HCT116 (cell line): ENCODE measurements around the gene YAE1. TPM values are rescaled to one million over a fixed set of nuclear protein-coding genes. Genes with fewer than 3 reads are reported as not detected.
"Not testable (repeated sequence)": the region's sequence is repeated elsewhere in the genome, so short reads cannot be mapped to it uniquely, and the experiment has no call there.

Experiments used
- ATAC-seq: fragments of 200-7000 bp; cut with Tn5 transposase; 2 replicates; pipeline ENCODE4 v1.9.1; 2020; ENCODE audit warnings: mild to moderate bottlenecking, moderate library complexity
- BruUV-seq: library from RNA; stranded (reverse); fragments of 400-500 nt; replicated peaks from 2 replicates; lab custom pipeline; 2021; lab: Mats Ljungman, UMichigan
- CTCF ChIA-PET: fragments of 300-600 bp; sonication (Branson Sonifier 250); formaldehyde crosslinking; loops from one replicate; lab custom pipeline; 2021; ENCODE audit warnings: antibody characterized with exemption; lab: Charles Lee
- POLR2A ChIA-PET: fragments of 300-600, 350-600 bp; sonication (Branson Sonifier 250); formaldehyde crosslinking; loops from one replicate; lab custom pipeline; 2021; ENCODE audit warnings: antibody characterized with exemption; lab: Charles Lee
- RAD21 ChIA-PET, 2 experiments: fragments of 300-600 bp; sonication (Branson Sonifier 250); formaldehyde crosslinking; loops; one replicate each; lab custom pipeline; 2023; ENCODE audit warnings: low total read pairs in 2 of 2; ENCODE audit not compliant: uncharacterized antibody in 2 of 2, unreplicated experiment in 2 of 2, low non-redundant PET in 1 of 2; lab: Charles Lee
- DNase-seq: peaks from one replicate; pipeline ENCODE4 v3.0.0-alpha.2; 2010; ENCODE audit warnings: low read depth, low spot score
- H2AFZ ChIP-seq: fragments of 200-600 bp; shearing (Covaris generic), sonication (generic); 2 replicates; pipeline ENCODE4 v1.6.1; 2017; ENCODE audit warnings: low read depth, mixed run types, mixed read lengths, antibody characterized with exemption, low read length; ENCODE audit not compliant: poor library complexity, severe bottlenecking
- H3K27ac ChIP-seq: 2 replicates; pipeline ENCODE4 v1.5.1; 2012; ENCODE audit warnings: low read depth, low read length
- H3K27me3 ChIP-seq: fragments of 200-600 bp; sonication (generic); 2 replicates; pipeline ENCODE4 v1.6.1; 2016; ENCODE audit warnings: mixed run types, low read length, mixed read lengths; ENCODE audit not compliant: insufficient read depth
- H3K36me3 ChIP-seq, 2 experiments: fragments of 200-500 bp in 1 of 2; fragments of 200-600 bp in 1 of 2; sonication (Bioruptor generic) in 1 of 2; sonication (generic) in 1 of 2; 2 replicates each; pipeline versions ENCODE4 v1.5.1 to v1.6.1; 2014 to 2016; ENCODE audit warnings: low read length in 2 of 2, inconsistent platforms in 1 of 2, mixed read lengths in 1 of 2, mixed run types in 1 of 2; ENCODE audit not compliant: insufficient read depth in 2 of 2, control insufficient read depth in 1 of 2
- H3K4me1 ChIP-seq, 2 experiments: fragments of 200-600 bp in 1 of 2; sonication (generic) in 1 of 2; 2 replicates each; pipeline versions ENCODE4 v1.5.1 to v1.6.1; 2012 to 2017; ENCODE audit warnings: low read length in 2 of 2, inconsistent platforms in 1 of 2, mild to moderate bottlenecking in 1 of 2, mixed read lengths in 1 of 2, mixed run types in 1 of 2, moderate library complexity in 1 of 2; ENCODE audit not compliant: insufficient read depth in 2 of 2, control insufficient read depth in 1 of 2
- H3K4me2 ChIP-seq: fragments of 200-600 bp; sonication (generic); 2 replicates; pipeline ENCODE4 v1.6.1; 2017; ENCODE audit warnings: mixed run types, low read length, mixed read lengths
- H3K4me3 ChIP-seq, 2 experiments: fragments of 200-600 bp in 1 of 2; sonication (generic) in 1 of 2; replicated peaks in 1 of 2; 2 replicates each; pipeline ENCODE4 v1.5.1; 2011 to 2016; ENCODE audit warnings: low read length in 2 of 2, control low read depth in 1 of 2, low read depth in 1 of 2, mild to moderate bottlenecking in 1 of 2, mixed read lengths in 1 of 2, mixed run types in 1 of 2
- H3K79me2 ChIP-seq: fragments of 200-600 bp; sonication (generic); 2 replicates; pipeline ENCODE4 v1.6.1; 2017; ENCODE audit warnings: mild to moderate bottlenecking, mixed run types, low read length, moderate library complexity, mixed read lengths; ENCODE audit not compliant: insufficient read depth
- H3K9ac ChIP-seq: fragments of 200-600 bp; sonication (generic); 2 replicates; pipeline ENCODE4 v1.6.1; 2016; ENCODE audit warnings: low read length, mixed read lengths
- H3K9me2 ChIP-seq: fragments of 200-600 bp; sonication (generic), shearing (Covaris generic); 2 replicates; pipeline ENCODE4 v1.6.1; 2017; ENCODE audit warnings: mixed run types, mild to moderate bottlenecking, moderate library complexity; ENCODE audit not compliant: insufficient read depth
- H3K9me3 ChIP-seq, 2 experiments: fragments of 200-500 bp in 1 of 2; fragments of 200-600 bp in 1 of 2; sonication (Bioruptor generic) in 1 of 2; sonication (generic) in 1 of 2; 2 replicates each; pipeline ENCODE4 v1.6.1; 2014 to 2017; ENCODE audit warnings: low read length in 2 of 2, mixed read lengths in 2 of 2, inconsistent platforms in 1 of 2, low read depth in 1 of 2, mild to moderate bottlenecking in 1 of 2, mixed run types in 1 of 2, moderate library complexity in 1 of 2; ENCODE audit not compliant: control insufficient read depth in 1 of 2, insufficient read depth in 1 of 2
- H4K20me1 ChIP-seq: fragments of 200-600 bp; sonication (generic), shearing (Covaris generic); 2 replicates; pipeline ENCODE4 v1.6.1; 2017; ENCODE audit warnings: mixed run types, mild to moderate bottlenecking, moderate library complexity; ENCODE audit not compliant: insufficient read depth
- JUND ChIP-seq: IDR thresholded peaks from 2 replicates; pipeline ENCODE4 v1.6.1; 2012
- RAD21 ChIP-seq: IDR thresholded peaks from 2 replicates; pipeline ENCODE4 v1.6.1; 2012; ENCODE audit warnings: low read depth, mild to moderate bottlenecking
- SP1 ChIP-seq: IDR thresholded peaks from 2 replicates; pipeline ENCODE4 v1.6.1; 2012; ENCODE audit warnings: low read depth
- TCF7L2 ChIP-seq: IDR thresholded peaks from 2 replicates; pipeline ENCODE4 v1.7.0; 2011; ENCODE audit warnings: borderline replicate concordance, inconsistent platforms; ENCODE audit not compliant: insufficient read depth, insufficient read length; ENCODE audit errors: extremely low read depth
- ZFX ChIP-seq: fragments of 450-650 bp; IDR thresholded peaks from 2 replicates; pipeline ENCODE4 v1.6.1; 2017
- intact Hi-C: fragments of 100-400 bp; cut with micrococcal nuclease; formaldehyde crosslinking; loops from 2 replicates; pipeline ENCODE4 v1.10.0; 2022
- total RNA-seq: library from RNA; stranded (reverse); gene quantifications from one replicate; pipeline ENCODE4 v1.2.1, GENCODE V29; 2021; ENCODE audit not compliant: unreplicated experiment
- TF ChIP-seq, protein P1 (sequence below): IDR thresholded peaks from 2 replicates; pipeline ENCODE4 v1.6.1; 2012
- TF ChIP-seq, protein P2 (sequence below): IDR thresholded peaks from 2 replicates; pipeline ENCODE4 v1.6.1; 2011; ENCODE audit warnings: mild to moderate bottlenecking, low read length, moderate library complexity; ENCODE audit not compliant: insufficient replicate concordance; ENCODE audit errors: extremely low read depth
- TF ChIP-seq, protein P3 (sequence below), 3 experiments: fragments of 200-600 bp in 1 of 3; sonication (generic) in 1 of 3; IDR thresholded peaks in 2 of 3; conservative IDR thresholded peaks in 1 of 3; 2 replicates each; pipeline ENCODE4 v1.5.1; 2012 to 2017; ENCODE audit warnings: low read depth in 2 of 3, low read length in 2 of 3, antibody characterized with exemption in 1 of 3, borderline replicate concordance in 1 of 3, control low read depth in 1 of 3, mild to moderate bottlenecking in 1 of 3, mixed read lengths in 1 of 3, mixed run types in 1 of 3, moderate library complexity in 1 of 3; ENCODE audit not compliant: insufficient read depth in 1 of 3

YAE1 gene
- total RNA-seq, 1 experiment from 2014 or later: 16.9 TPM

DNA sequence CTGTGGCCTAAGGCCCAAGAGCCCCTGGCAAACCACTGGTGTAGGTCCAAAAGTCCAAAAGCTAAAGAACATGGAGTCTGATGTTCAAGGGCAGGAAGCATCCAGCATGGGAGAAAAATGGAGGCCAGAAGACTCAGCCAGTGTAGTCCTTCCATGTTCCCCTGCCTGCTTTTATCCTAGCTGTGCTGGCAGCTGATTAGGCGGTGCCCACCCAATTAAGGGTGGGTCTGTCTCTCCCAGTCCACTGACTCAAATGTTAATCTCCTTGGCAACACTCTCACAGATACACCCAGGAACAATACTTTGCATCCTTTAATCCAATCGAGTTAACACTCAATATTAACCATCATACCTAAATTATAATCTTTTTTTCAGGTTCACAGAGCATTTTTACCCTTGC, 21.4 kb upstream of the YAE1 start:
- intact Hi-C loops, BruUV-seq, H2AFZ ChIP-seq, H3K9ac ChIP-seq, H4K20me1 ChIP-seq, ATAC-seq, H3K27ac ChIP-seq, CTCF ChIA-PET, RAD21 ChIA-PET, H3K27me3 ChIP-seq, H3K9me3 ChIP-seq, DNase-seq, H3K36me3 ChIP-seq, H3K9me2 ChIP-seq, H3K4me1 ChIP-seq, H3K79me2 ChIP-seq, H3K4me2 ChIP-seq, H3K4me3 ChIP-seq: not testable (repeated sequence)
- POLR2A ChIA-PET: interaction anchor here (0.5 kb wide), 1 partner anchor 8 kb away, joined by 7 read pairs; no protein-coding TSS in a partner anchor

DNA sequence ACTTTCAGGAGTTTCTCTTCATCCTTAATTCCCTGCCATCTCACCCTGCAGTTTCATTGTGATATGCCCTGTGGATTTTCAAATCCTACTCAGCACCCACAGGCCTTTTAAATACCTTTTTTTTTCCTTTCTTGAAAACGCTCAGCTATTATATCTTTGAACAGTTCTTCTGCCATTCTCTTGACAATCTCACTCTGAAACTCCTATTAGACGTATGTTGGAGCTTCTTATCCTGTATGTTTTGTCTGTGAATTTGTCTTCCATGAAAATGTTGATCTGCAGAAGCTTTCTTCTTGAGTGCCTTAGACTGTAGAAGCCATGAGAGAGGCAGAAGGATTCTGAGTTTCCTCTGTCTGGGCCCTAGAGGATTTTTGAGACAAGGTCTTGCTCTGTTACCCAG, 18.9 kb upstream of the YAE1 start:
- no peaks in the 10 kb centered on the region for H3K27me3 ChIP-seq
- intact Hi-C loops: no loop called here
- H3K4me3 ChIP-seq: no peak overlapping the region
- RAD21 ChIA-PET: no interaction called here
- no peak overlapping the region for H3K9ac ChIP-seq
- ATAC-seq (no peak), DNase-seq (no peak)
- H3K4me1 ChIP-seq: no peaks in the 10 kb centered on the region
- no peaks in the 10 kb centered on the region for H3K36me3 ChIP-seq
- H2AFZ ChIP-seq: no peak overlapping the region
- H3K27ac ChIP-seq: no peak overlapping the region
- POLR2A ChIA-PET: no interaction called here
- CTCF ChIA-PET: no interaction called here
- H3K79me2 ChIP-seq: no peaks in the 10 kb centered on the region
- no peak overlapping the region for H3K4me2 ChIP-seq
- H3K9me2 ChIP-seq: no peaks in the 10 kb centered on the region
- no TSS peak for BruUV-seq
- H3K9me3 ChIP-seq: no peaks in the 10 kb centered on the region
- no peaks in the 10 kb centered on the region for H4K20me1 ChIP-seq
- TF ChIP-seq, protein P1, sequence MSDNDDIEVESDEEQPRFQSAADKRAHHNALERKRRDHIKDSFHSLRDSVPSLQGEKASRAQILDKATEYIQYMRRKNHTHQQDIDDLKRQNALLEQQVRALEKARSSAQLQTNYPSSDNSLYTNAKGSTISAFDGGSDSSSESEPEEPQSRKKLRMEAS: no peak
- no peak for TF ChIP-seq SP1
- no peak for TF ChIP-seq ZFX

DNA sequence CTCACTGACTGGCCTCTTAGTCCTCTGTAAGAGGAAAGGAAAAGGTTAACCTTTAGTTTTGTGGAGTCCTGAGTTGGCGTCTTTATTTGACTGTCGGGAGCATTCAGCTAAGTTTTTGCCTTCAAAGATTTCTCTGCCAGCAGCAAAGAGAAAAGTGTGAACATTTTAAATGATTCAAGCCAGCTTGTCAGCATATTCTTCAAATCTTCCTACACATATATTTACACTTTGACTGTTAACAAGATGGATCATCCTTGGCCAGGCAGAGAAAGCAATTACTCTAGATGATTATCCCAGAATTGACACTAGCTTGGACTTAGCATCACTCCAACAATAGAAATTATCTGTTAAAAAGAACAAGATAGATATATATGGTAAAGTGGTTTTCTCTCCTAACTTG, 15.8 kb upstream of the YAE1 start:
- H3K79me2 ChIP-seq: no peaks in the 10 kb centered on the region
- ATAC-seq (no peak), DNase-seq (no peak)
- no peaks in the 10 kb centered on the region for H3K36me3 ChIP-seq
- H3K9me2 ChIP-seq: no peaks in the 10 kb centered on the region
- no TSS peak for BruUV-seq
- H3K9ac ChIP-seq: no peak overlapping the region
- H3K4me3 ChIP-seq: no peak overlapping the region
- TF ChIP-seq, protein P2, sequence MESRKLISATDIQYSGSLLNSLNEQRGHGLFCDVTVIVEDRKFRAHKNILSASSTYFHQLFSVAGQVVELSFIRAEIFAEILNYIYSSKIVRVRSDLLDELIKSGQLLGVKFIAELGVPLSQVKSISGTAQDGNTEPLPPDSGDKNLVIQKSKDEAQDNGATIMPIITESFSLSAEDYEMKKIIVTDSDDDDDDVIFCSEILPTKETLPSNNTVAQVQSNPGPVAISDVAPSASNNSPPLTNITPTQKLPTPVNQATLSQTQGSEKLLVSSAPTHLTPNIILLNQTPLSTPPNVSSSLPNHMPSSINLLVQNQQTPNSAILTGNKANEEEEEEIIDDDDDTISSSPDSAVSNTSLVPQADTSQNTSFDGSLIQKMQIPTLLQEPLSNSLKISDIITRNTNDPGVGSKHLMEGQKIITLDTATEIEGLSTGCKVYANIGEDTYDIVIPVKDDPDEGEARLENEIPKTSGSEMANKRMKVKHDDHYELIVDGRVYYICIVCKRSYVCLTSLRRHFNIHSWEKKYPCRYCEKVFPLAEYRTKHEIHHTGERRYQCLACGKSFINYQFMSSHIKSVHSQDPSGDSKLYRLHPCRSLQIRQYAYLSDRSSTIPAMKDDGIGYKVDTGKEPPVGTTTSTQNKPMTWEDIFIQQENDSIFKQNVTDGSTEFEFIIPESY: no peak
- TF ChIP-seq JUND: no peak
- TF ChIP-seq, protein P3, sequence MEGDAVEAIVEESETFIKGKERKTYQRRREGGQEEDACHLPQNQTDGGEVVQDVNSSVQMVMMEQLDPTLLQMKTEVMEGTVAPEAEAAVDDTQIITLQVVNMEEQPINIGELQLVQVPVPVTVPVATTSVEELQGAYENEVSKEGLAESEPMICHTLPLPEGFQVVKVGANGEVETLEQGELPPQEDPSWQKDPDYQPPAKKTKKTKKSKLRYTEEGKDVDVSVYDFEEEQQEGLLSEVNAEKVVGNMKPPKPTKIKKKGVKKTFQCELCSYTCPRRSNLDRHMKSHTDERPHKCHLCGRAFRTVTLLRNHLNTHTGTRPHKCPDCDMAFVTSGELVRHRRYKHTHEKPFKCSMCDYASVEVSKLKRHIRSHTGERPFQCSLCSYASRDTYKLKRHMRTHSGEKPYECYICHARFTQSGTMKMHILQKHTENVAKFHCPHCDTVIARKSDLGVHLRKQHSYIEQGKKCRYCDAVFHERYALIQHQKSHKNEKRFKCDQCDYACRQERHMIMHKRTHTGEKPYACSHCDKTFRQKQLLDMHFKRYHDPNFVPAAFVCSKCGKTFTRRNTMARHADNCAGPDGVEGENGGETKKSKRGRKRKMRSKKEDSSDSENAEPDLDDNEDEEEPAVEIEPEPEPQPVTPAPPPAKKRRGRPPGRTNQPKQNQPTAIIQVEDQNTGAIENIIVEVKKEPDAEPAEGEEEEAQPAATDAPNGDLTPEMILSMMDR (IDR thresholded peaks at IDR 0.05 in 2 of 3, conservative IDR thresholded peaks at IDR 0.05 in 1 of 3; ENCODE audit: borderline replicate concordance in 1 of 3, insufficient read depth in 1 of 3, low read depth in 2 of 3, low read length in 2 of 3): no peak
- no peak for TF ChIP-seq TCF7L2
- no peak for TF ChIP-seq RAD21
- no peak for TF ChIP-seq SP1
- ChIA-PET CTCF (no interaction called here), POLR2A (no interaction called here), RAD21 (no interaction called here)
- no peak overlapping the region for H3K4me2 ChIP-seq
- no peak overlapping the region for H2AFZ ChIP-seq
- H3K27me3 ChIP-seq: no peaks in the 10 kb centered on the region
- no peaks in the 10 kb centered on the region for H3K4me1 ChIP-seq
- no peaks in the 10 kb centered on the region for H3K9me3 ChIP-seq
- no peaks in the 10 kb centered on the region for H4K20me1 ChIP-seq
- no peak overlapping the region for H3K27ac ChIP-seq
- intact Hi-C loops: no loop called here
